GM21367 (cell line): ENCODE measurements around the gene DNAH1.

Experiments
- ATAC-seq: cut with Tn5 transposase; IDR thresholded peaks from one replicate; pipeline ENCODE4 v1.9.1; 2021; ENCODE audit not compliant: unreplicated experiment

The DNAH1 gene

GRCh38 chr3:52290596-52291507, 25.3 kb upstream of the DNAH1 start:
- no peak for ATAC-seq

- ATAC-seq, result no peak
These were observed 24.5 kb upstream of the DNAH1 start for GRCh38 chr3:52291508-52292181.

- no peak for ATAC-seq
These were observed 23.7 kb upstream of the DNAH1 start for GRCh38 chr3:52292247-52293065.

GRCh38 chr3:52293491-52294319, 22.4 kb upstream of the DNAH1 start:
- ATAC-seq, result no peak

- ATAC-seq, result no peak
These were observed 21.6 kb upstream of the DNAH1 start for GRCh38 chr3:52294320-52295150.

- no peak for ATAC-seq
These were observed 20.4 kb upstream of the DNAH1 start for GRCh38 chr3:52295671-52296208.

- ATAC-seq, result no peak
These were observed 18.6 kb upstream of the DNAH1 start for GRCh38 chr3:52297242-52298148.

GRCh38 chr3:52298149-52299098, 17.7 kb upstream of the DNAH1 start:
- no peak for ATAC-seq

GRCh38 chr3:52299247-52299878, 16.8 kb upstream of the DNAH1 start:
- ATAC-seq, result no peak

- ATAC-seq, result no peak
These were observed 16.1 kb upstream of the DNAH1 start for GRCh38 chr3:52299879-52300611.

- no peak for ATAC-seq
These were observed 13.5 kb upstream of the DNAH1 start for GRCh38 chr3:52302426-52303145.

GRCh38 chr3:52303811-52304210, 12.3 kb upstream of the DNAH1 start:
- ATAC-seq, result no peak

- ATAC-seq, result no peak
These were observed 10.2 kb upstream of the DNAH1 start for GRCh38 chr3:52305926-52306325.

GRCh38 chr3:52306978-52307377, 9.1 kb upstream of the DNAH1 start:
- no peak for ATAC-seq

GRCh38 chr3:52308308-52308707, 7.8 kb upstream of the DNAH1 start:
- ATAC-seq, result no peak
